ENCODE data around the gene SERINC4. TPM values are rescaled to one million over a fixed set of nuclear protein-coding genes. Genes with fewer than 3 reads are reported as not detected.
A peak's percentile ranks its signal among the peaks of the same experiment; 100 is the strongest.

SERINC4 gene
- total and polyA plus RNA-seq, 9 of the 15 experiments (the other 6 are each of a cell fraction or from before 2014, with no cell fraction given): 0.14 to 0.86 (median 0.18) TPM; not detected in 2

DNA sequence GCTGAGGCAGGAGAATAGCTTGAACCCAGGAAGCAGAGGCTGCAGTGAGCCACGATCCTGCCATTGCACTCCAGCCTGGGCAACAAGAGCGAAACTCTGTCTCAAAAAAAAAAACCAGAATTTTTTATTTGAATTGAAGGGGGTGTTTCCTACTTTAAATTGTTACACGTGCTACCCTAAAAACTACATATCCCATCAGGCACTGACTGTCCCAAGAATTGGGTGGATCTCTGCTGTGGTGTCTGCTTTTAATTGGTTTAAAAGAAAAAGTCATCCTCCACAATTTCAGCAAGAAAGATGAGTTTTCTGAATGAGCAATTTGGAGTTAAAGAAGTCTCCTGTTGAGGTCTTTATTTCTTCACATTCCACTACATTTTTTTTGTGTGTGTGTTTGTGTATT lies 51.6 kb downstream of the SERINC4 start (continued):
- TF ChIP-seq, protein P1, sequence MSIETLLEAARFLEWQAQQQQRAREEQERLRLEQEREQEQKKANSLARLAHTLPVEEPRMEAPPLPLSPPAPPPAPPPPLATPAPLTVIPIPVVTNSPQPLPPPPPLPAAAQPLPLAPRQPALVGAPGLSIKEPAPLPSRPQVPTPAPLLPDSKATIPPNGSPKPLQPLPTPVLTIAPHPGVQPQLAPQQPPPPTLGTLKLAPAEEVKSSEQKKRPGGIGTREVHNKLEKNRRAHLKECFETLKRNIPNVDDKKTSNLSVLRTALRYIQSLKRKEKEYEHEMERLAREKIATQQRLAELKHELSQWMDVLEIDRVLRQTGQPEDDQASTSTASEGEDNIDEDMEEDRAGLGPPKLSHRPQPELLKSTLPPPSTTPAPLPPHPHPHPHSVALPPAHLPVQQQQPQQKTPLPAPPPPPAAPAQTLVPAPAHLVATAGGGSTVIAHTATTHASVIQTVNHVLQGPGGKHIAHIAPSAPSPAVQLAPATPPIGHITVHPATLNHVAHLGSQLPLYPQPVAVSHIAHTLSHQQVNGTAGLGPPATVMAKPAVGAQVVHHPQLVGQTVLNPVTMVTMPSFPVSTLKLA (conservative IDR thresholded peaks at IDR 0.05): 0 out of 4 replicates have a peak, but pooled peaks of 1 of the 2 experiments have one; percentile 20
- TF ChIP-seq, protein P2, sequence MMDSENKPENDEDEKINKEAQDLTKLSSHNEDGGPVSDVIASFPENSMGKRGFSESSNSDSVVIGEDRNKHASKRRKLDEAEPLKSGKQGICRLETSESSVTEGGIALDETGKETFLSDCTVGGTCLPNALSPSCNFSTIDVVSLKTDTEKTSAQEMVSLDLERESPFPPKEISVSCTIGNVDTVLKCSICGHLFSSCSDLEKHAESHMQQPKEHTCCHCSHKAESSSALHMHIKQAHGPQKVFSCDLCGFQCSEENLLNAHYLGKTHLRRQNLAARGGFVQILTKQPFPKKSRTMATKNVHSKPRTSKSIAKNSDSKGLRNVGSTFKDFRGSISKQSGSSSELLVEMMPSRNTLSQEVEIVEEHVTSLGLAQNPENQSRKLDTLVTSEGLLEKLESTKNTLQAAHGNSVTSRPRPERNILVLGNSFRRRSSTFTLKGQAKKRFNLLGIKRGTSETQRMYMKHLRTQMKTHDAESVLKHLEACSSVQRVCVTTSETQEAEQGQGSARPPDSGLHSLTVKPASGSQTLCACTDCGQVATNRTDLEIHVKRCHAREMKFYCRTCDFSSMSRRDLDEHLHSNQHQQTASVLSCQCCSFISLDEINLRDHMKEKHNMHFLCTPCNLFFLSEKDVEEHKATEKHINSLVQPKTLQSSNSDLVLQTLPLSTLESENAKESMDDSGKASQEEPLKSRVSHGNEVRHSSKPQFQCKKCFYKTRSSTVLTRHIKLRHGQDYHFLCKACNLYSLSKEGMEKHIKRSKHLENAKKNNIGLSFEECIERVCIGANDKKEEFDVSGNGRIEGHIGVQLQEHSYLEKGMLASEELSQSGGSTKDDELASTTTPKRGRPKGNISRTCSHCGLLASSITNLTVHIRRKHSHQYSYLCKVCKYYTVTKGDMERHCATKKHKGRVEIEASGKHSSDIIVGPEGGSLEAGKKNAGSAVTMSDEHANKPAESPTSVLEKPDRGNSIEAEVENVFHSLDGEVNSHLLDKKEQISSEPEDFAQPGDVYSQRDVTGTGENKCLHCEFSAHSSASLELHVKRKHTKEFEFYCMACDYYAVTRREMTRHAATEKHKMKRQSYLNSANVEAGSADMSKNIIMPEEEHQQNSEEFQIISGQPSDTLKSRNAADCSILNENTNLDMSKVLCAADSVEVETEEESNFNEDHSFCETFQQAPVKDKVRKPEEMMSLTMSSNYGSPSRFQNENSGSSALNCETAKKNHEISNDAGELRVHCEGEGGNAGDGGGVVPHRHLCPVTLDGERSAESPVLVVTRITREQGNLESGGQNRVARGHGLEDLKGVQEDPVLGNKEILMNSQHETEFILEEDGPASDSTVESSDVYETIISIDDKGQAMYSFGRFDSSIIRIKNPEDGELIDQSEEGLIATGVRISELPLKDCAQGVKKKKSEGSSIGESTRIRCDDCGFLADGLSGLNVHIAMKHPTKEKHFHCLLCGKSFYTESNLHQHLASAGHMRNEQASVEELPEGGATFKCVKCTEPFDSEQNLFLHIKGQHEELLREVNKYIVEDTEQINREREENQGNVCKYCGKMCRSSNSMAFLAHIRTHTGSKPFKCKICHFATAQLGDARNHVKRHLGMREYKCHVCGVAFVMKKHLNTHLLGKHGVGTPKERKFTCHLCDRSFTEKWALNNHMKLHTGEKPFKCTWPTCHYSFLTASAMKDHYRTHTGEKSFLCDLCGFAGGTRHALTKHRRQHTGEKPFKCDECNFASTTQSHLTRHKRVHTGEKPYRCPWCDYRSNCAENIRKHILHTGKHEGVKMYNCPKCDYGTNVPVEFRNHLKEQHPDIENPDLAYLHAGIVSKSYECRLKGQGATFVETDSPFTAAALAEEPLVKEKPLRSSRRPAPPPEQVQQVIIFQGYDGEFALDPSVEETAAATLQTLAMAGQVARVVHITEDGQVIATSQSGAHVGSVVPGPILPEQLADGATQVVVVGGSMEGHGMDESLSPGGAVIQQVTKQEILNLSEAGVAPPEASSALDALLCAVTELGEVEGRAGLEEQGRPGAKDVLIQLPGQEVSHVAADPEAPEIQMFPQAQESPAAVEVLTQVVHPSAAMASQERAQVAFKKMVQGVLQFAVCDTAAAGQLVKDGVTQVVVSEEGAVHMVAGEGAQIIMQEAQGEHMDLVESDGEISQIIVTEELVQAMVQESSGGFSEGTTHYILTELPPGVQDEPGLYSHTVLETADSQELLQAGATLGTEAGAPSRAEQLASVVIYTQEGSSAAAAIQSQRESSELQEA (IDR thresholded peaks at IDR 0.05; ENCODE audit: low read depth): no peak
- peak; percentile 61 for TF ChIP-seq HCFC1 (IDR thresholded peaks at IDR 0.05; ENCODE audit: low read depth, low read length)
- no peak for TF ChIP-seq CBFA2T2 (conservative IDR thresholded peaks at IDR 0.05)
- no peak for TF ChIP-seq PHB2 (IDR thresholded peaks at IDR 0.05; ENCODE audit: low read depth)
- TF ChIP-seq CREM (IDR thresholded peaks at IDR 0.05; ENCODE audit: low read depth): 0 out of 2 replicates have a peak, but pooled peaks have one; percentile 17
- no peak for TF ChIP-seq CEBPG (CRISPR knock-in tag; IDR thresholded peaks at IDR 0.05)
- TF ChIP-seq CEBPG (tag; conservative IDR thresholded peaks at IDR 0.05 in 1 of 2, IDR thresholded peaks at IDR 0.05 in 1 of 2): no peak
- TF ChIP-seq, protein P3, sequence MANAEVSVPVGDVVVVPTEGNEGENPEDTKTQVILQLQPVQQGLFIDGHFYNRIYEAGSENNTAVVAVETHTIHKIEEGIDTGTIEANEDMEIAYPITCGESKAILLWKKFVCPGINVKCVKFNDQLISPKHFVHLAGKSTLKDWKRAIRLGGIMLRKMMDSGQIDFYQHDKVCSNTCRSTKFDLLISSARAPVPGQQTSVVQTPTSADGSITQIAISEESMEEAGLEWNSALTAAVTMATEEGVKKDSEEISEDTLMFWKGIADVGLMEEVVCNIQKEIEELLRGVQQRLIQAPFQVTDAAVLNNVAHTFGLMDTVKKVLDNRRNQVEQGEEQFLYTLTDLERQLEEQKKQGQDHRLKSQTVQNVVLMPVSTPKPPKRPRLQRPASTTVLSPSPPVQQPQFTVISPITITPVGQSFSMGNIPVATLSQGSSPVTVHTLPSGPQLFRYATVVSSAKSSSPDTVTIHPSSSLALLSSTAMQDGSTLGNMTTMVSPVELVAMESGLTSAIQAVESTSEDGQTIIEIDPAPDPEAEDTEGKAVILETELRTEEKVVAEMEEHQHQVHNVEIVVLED (CRISPR knock-in tag; IDR thresholded peaks at IDR 0.05): no peak
- no peak for TF ChIP-seq RCOR1 (IDR thresholded peaks at IDR 0.05; ENCODE audit: borderline replicate concordance in 1 of 2, low read depth in 2 of 2, low read length in 2 of 2)
- TF ChIP-seq TSHZ1 (CRISPR knock-in tag; IDR thresholded peaks at IDR 0.05): no peak
